Measurements from ENCODE around the gene SMKR1.

SMKR1 gene

DNA sequence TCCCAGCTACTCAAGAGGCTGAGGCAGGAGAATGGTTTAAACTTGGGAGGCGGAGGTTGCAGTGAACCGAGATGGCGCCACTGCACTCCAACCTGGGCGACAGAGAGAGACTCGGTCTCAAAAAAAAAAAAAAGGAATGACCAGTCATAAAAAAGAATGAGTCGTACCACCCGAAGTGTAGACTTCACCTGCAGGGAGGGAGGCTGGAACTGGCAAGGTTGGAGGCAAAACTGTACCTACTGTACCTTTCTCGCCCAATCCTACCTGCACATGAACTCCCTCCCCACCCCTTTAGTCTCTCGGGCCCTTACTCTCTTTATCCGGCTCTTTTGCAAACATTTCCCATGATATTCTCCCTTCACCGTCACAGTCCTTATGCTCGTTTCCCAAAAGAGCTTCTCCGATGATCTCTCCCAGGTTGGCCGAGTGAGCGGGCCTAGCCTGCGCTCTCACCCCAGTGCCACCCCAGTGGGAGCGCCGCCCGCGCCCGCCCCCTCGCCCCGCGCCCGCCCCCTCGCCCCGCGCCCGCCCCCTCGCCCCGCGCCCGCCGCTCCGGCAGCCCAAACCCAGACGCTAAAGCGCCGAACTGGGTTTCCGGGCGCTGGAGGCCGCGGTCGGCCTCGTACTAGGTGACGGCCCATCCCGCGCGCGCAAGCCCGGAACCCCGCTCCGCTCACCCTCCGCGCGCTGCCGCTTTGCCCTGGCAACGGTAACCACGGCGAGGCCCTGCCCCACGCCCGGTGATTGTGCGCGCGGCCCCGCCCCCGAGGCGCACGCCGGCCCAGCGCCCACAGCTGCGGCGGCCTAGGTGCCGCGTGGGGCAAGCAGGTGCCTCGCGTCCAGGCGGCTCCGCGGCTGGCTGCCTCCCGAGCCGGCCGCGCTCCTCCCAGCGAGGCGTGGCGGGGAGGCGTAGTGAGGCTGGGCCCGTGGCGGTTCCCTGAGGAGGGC, at the start of gene SMKR1:
SMKR1 (plus strand) TSS at position 772 of the 948 bp plus-strand sequence. CDS start 294 bp downstream, outside the sequence.
- TF ChIP-seq, protein P1, sequence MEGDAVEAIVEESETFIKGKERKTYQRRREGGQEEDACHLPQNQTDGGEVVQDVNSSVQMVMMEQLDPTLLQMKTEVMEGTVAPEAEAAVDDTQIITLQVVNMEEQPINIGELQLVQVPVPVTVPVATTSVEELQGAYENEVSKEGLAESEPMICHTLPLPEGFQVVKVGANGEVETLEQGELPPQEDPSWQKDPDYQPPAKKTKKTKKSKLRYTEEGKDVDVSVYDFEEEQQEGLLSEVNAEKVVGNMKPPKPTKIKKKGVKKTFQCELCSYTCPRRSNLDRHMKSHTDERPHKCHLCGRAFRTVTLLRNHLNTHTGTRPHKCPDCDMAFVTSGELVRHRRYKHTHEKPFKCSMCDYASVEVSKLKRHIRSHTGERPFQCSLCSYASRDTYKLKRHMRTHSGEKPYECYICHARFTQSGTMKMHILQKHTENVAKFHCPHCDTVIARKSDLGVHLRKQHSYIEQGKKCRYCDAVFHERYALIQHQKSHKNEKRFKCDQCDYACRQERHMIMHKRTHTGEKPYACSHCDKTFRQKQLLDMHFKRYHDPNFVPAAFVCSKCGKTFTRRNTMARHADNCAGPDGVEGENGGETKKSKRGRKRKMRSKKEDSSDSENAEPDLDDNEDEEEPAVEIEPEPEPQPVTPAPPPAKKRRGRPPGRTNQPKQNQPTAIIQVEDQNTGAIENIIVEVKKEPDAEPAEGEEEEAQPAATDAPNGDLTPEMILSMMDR (IDR thresholded peaks at IDR 0.05), result no peak
- Histone ChIP-seq H3K27ac (peak within 1 kb of the TSS; percentile 37), H3K4me2 (ENCODE audit: low read length) (peak within 1 kb of the TSS; percentile 94), H3K79me2 (no peaks in the 10 kb centered on the region), H3K4me1 (peaks cover 14% of the 10 kb centered on the region), H3K4me3 (ENCODE audit: low read depth, low read length) (peak within 1 kb of the TSS; percentile 71), H3K9ac (peak within 1 kb of the TSS; percentile 33), H3K9me3 (ENCODE audit: control insufficient read depth, low read length) (no peaks in the 10 kb centered on the region), H3K27me3 (ENCODE audit: control insufficient read depth, insufficient read depth, low read length) (no peaks in the 10 kb centered on the region), H2AFZ (peak within 1 kb of the TSS; percentile 91), H3K36me3 (ENCODE audit: control insufficient read depth, insufficient read depth, low read length) (no peaks in the 10 kb centered on the region)

DNA sequence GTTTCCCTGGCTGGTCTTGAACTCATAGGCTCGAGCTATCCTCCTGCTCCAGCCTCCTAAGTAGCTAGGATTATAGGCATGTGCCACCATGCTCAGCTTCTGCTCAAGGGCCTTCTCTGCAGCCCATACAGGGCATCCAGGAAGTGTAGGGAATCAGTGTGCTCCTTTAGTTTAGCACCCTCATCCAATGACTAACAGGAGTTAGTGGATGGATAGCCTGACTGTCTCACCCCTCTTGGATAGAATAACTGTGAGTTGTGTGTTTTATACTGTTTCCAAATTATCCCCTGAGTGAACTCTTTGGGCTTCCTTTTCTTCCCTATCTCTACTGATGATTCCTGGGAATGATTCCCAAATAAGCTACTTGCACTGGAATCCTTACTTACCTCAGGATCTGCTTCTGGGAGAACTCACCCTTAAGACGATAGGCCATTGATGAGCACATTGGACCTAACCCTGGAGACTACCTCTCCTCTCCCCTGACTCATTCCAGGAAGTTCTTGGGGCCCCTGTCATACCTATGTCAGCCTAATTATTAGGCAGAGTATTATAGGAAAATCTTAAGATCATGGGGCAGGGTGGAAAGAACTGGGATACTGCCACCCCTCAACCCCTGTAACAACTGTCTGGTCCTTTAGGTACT, 49.6 kb upstream of the SMKR1 start:
- Histone ChIP-seq H3K36me3 (ENCODE audit: control insufficient read depth, insufficient read depth, low read length) (no peaks in the 10 kb centered on the region), H3K27ac (no peak overlapping the region), H3K4me1 (no peaks in the 10 kb centered on the region), H3K4me2 (ENCODE audit: low read length) (no peak overlapping the region), H2AFZ (no peak overlapping the region), H3K27me3 (ENCODE audit: control insufficient read depth, insufficient read depth, low read length) (no peaks in the 10 kb centered on the region), H3K4me3 (ENCODE audit: low read depth, low read length) (no peak overlapping the region), H3K79me2 (no peaks in the 10 kb centered on the region), H3K9ac (no peak overlapping the region), H3K9me3 (ENCODE audit: control insufficient read depth, low read length) (no peaks in the 10 kb centered on the region)
- TF ChIP-seq, protein P1 (IDR thresholded peaks at IDR 0.05), result no peak

DNA sequence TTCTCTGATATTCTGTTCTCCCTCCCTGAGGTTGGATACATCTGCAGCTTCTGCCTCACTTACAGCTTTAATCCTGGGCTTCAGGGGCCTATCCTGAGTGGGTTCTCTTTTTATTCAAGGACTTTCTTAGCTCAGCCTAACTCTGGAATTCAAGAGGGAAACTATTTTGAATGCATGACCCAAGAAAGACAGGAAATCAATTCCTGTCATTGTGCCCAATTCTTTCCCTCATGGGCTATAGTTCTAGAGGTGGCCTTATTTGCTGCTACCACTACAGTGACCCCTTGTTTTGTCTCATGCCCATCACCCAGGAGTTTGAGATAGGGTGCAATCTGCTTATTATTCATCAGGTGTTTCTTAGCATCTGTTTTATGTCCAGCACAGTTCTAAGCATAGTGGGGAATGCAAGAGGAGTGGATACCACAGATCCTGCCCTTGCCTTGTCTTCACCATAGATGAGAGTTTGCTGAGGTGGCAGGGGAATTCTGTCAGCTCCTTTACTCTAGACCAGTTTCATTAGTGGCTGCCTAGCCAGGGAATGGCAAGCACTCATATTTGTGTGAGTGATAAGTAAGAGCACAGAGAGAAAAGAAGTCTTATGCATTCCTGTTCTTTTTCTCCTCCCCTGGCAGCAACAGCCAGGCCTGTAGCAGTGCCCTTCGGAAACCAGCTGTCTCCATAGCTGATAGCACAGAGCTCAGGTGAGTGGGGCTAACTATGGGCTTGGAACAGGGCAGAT, 48.7 kb upstream of the SMKR1 start:
- Histone ChIP-seq H3K4me1 (no peaks in the 10 kb centered on the region), H3K4me2 (ENCODE audit: low read length) (no peak overlapping the region), H3K9me3 (ENCODE audit: control insufficient read depth, low read length) (no peaks in the 10 kb centered on the region), H3K79me2 (no peaks in the 10 kb centered on the region), H3K9ac (no peak overlapping the region), H3K36me3 (ENCODE audit: control insufficient read depth, insufficient read depth, low read length) (no peaks in the 10 kb centered on the region), H2AFZ (no peak overlapping the region), H3K27me3 (ENCODE audit: control insufficient read depth, insufficient read depth, low read length) (no peaks in the 10 kb centered on the region), H3K4me3 (ENCODE audit: low read depth, low read length) (no peak overlapping the region), H3K27ac (no peak overlapping the region)
- TF ChIP-seq, protein P1 (IDR thresholded peaks at IDR 0.05), result no peak

DNA sequence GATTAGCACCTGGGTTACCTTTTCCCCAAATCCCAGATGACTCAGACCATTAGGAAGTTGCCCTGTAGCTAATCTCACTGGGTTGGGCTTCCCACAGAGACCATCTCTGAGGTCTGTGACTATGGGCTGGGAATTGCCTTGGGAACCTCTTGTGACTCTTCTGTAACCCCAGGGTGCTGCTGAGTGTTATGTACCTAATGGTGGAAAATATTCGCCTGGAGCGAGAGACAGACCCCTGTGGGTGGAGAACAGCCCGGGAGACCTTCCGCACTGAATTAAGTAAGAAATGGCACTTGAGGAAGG, 48.1 kb upstream of the SMKR1 start:
- Histone ChIP-seq H2AFZ (no peak overlapping the region), H3K27me3 (ENCODE audit: control insufficient read depth, insufficient read depth, low read length) (no peaks in the 10 kb centered on the region), H3K9ac (no peak overlapping the region), H3K79me2 (no peaks in the 10 kb centered on the region), H3K9me3 (ENCODE audit: control insufficient read depth, low read length) (no peaks in the 10 kb centered on the region), H3K4me1 (no peaks in the 10 kb centered on the region), H3K4me2 (ENCODE audit: low read length) (no peak overlapping the region), H3K36me3 (ENCODE audit: control insufficient read depth, insufficient read depth, low read length) (no peaks in the 10 kb centered on the region), H3K27ac (no peak overlapping the region), H3K4me3 (ENCODE audit: low read depth, low read length) (no peak overlapping the region)
- TF ChIP-seq, protein P1 (IDR thresholded peaks at IDR 0.05), result no peak

All from parathyroid adenoma (tissue), 2 donors.